Suppressor macrophage (primary cell): ENCODE data around the gene COL4A3.
A peak's percentile ranks its signal among the peaks of the same experiment; 100 is the strongest.

ENCODE experiments used
- DNase-seq, 4 experiments: peaks; one replicate each; pipeline ENCODE4 v3.0.0-alpha.2; 2020 to 2022

The COL4A3 gene

DNA sequence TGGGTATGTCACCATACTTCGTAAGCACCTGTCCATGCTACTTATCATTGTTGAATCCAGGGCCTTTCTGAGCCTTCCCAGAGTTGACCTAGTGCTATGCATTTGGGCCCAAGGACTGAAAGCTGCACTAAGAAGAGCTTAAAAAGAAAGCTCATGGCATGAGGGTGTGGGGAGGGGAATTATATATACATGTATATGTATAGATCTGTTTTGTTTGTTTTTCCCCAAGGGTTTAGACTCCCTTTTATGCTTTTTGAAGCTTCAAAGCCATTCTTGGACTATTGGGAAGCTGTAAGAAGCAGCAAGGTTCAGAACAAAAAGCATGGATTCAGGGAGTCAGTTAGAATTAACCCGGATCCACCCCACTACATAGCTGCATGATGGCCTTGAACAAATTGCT lies 183.9 kb downstream of the COL4A3 start:
- DNase-seq: no peak

DNA sequence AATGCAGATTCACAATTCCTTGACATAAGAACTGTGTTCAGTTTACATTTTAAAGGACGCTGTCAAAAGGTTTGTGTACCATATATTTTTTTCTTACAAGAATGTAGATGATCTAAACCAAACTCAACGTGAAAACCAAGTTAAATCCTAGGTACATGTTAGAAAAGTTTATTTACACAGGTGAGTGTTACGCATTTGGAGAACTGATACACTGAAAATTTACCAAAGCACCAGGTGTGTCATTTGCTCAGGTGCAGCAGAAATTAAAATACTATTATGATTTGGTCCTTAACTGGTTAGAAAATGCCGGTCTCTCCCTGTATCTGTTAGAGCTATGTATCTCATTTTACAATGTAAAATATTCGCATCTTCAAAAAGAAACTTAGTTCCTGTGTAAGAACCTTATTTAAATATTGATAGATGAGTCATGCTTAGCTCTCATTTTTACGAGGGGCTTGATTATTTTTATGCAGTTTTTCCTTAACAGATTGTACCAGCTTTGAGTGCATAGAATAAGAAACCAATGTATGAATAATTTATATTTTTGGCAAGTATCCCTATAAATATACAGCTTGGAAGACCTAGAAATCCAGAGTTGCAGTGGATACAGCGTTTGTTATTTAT lies 185.7 kb downstream of the COL4A3 start:
- DNase-seq: no peak

DNA sequence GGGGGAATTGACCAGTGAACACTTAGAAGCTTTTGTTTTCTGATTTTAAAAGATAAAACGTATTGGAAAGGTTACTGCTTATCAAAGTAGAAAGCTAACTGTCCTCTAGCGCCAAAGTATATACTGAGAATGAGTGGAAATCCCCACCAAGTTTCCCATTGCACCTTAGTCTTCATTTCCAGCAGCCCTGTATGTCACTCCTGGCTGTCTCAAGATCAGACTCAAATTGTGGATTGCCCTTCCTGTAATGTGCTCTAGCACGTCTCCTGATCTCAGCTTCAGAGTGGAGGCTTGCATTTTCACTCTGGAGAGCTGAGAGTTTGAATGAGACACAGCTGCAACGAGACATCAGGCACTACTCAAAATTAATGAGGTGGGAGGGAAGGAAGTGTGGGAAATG lies 187.2 kb downstream of the COL4A3 start:
- DNase-seq: no peak

DNA sequence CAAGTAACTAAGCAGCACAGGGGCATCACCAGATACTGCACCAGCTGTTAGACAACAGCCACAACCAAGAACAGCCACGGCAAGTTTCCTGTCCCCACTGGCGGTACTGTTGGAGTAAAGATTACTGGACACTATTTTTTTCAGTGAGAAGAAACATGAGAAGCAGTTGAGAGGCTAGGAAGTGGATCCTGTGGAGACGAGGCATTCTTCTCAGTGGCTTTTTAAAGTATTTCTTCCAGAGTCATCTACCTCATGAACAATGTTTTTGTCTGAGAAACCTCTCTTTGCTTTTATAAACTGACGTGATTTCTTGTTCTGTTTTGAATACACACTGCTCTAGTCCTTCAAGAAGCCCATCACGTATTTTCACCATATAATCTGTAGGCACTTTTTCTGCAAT lies 195.9 kb downstream of the COL4A3 start:
- no peak for DNase-seq

DNA sequence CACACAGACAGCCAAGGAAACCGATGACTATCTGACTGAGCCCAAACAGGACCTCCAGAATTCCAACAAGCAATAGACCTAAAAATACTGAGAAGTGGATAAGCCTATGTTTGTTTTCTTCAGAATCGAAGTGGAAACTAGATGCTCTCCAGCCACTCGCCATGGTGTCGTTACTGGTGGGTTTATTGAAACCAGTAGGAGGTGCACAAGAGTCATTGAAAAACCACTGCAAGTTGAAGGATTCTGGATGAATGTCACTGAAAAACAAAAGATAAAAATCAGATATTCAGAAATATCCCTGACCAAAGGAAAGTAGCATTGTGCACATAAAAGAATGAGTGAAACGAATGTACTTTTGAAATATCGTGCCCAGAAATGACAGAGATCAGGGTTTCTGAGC lies 199.3 kb downstream of the COL4A3 start:
- DNase-seq: peak; percentile 36 to 66 (median 49)
